ENCODE measurements around the gene DAPK1.

- TF ChIP-seq EZH2phosphoT487 (IDR thresholded peaks at IDR 0.05), result no peak
- TF ChIP-seq CTCF (IDR thresholded peaks at IDR 0.05), result no peak
- TF ChIP-seq EZH2 (IDR thresholded peaks at IDR 0.05), result no peak
Observed at GRCh38 chr9:87671925-87672324, 174.3 kb downstream of the DAPK1 start.

All from neural progenitor cell (in vitro differentiated cells).